Sigmoid colon (tissue), 4 donors: ENCODE measurements around the gene SERPINB6.
"Not testable (repeated sequence)": the region's sequence is repeated elsewhere in the genome, so short reads cannot be mapped to it uniquely, and the experiment has no call there.

ENCODE experiments used
- EP300 ChIP-seq, 4 donors: sonication (generic); formaldehyde crosslinking; IDR thresholded peaks; one replicate each; pipeline ENCODE4 v1.6.1; 2017; ENCODE audit warnings: antibody characterized with exemption in 4 of 4
- POLR2A ChIP-seq, 2 donors: fragments of 450-650 bp; IDR thresholded peaks; one replicate each; pipeline ENCODE4 v1.6.1; 2016; ENCODE audit warnings: antibody characterized with exemption in 2 of 2, mild to moderate bottlenecking in 2 of 2, moderate library complexity in 2 of 2
- TF ChIP-seq, protein P1 (sequence below), 4 experiments: fragments of 450-650 bp in 3 of 4; fragments of 200-600 bp in 1 of 4; IDR thresholded peaks; one replicate each; pipeline ENCODE4 v1.5.1; 2016 to 2019; ENCODE audit warnings: antibody characterized with exemption in 4 of 4, mild to moderate bottlenecking in 3 of 4, moderate library complexity in 2 of 4

DNA sequence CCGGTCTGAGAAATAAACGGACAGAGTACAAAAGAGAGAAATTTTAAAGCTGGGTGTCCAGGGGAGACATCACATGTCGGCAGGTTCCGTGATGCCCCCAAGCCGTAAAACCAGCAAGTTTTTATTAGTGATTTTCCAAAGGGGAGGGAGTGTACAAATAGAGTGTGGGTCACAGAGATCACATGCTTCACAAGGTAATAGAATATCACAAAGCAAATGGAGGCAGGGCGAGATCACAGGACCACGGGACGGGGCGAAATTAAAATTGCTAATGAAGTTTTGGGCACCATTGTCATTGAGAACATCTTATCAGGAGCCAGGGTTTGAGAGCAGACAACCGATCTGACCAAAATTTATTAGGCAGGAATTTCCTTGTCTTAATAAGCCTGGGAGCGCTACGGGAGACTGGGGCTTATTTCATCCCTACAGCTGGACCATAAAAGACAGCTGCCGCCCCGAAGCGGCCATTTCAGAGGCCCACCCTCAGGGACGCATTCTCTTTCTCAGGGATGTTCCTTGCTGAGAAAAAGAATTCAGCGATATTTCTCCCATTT lies 37.4 kb upstream of the SERPINB6 start:
- TF ChIP-seq, protein P1, sequence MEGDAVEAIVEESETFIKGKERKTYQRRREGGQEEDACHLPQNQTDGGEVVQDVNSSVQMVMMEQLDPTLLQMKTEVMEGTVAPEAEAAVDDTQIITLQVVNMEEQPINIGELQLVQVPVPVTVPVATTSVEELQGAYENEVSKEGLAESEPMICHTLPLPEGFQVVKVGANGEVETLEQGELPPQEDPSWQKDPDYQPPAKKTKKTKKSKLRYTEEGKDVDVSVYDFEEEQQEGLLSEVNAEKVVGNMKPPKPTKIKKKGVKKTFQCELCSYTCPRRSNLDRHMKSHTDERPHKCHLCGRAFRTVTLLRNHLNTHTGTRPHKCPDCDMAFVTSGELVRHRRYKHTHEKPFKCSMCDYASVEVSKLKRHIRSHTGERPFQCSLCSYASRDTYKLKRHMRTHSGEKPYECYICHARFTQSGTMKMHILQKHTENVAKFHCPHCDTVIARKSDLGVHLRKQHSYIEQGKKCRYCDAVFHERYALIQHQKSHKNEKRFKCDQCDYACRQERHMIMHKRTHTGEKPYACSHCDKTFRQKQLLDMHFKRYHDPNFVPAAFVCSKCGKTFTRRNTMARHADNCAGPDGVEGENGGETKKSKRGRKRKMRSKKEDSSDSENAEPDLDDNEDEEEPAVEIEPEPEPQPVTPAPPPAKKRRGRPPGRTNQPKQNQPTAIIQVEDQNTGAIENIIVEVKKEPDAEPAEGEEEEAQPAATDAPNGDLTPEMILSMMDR (IDR thresholded peaks at IDR 0.05): not testable (repeated sequence)
- not testable (repeated sequence) for TF ChIP-seq EP300, POLR2A (IDR thresholded peaks at IDR 0.05)
